ENCODE data around the gene CYGB. TPM values are rescaled to one million over a fixed set of nuclear protein-coding genes. Genes with fewer than 3 reads are reported as not detected.

Gene CYGB
- total and polyA plus RNA-seq, 2 of the 13 experiments (the other 11 are each of a cell fraction or from before 2014, with no cell fraction given), result 18.9 to 27.1 TPM

GRCh38 chr17:76556765-76557367 lies 19.4 kb upstream of the CYGB start (continued):
- TF ChIP-seq ZNF850 (CRISPR knock-in tag; conservative IDR thresholded peaks at IDR 0.05) (0 out of 2 replicates have a peak, but pooled peaks have one; percentile 80), KDM4B (CRISPR knock-in tag; IDR thresholded peaks at IDR 0.05) (no peak), SIN3A (IDR thresholded peaks at IDR 0.05; ENCODE audit: borderline replicate concordance, low read depth, low read length) (no peak), ZNF557 (CRISPR knock-in tag; IDR thresholded peaks at IDR 0.05) (peak; percentile 58), KDM1A (CRISPR knock-in tag; IDR thresholded peaks at IDR 0.05) (peak; percentile 83; the same call in 1 of the 2 replicates), KDM2A (CRISPR knock-in tag; IDR thresholded peaks at IDR 0.05; ENCODE audit: borderline replicate concordance, low read depth) (no peak), MAFF (IDR thresholded peaks at IDR 0.05; ENCODE audit: low read depth, low read length) (no peak), MXI1 (IDR thresholded peaks at IDR 0.05; ENCODE audit: borderline replicate concordance, low read depth, low read length) (no peak), HMG20B (CRISPR knock-in tag; conservative IDR thresholded peaks at IDR 0.05) (no peak; the same call in 1 of the 2 replicates), DDIT3 (CRISPR knock-in tag; IDR thresholded peaks at IDR 0.05) (no peak), ZNF253 (CRISPR knock-in tag; IDR thresholded peaks at IDR 0.05; ENCODE audit: borderline replicate concordance) (0 out of 2 replicates have a peak, but pooled peaks have one; percentile 16), REL (CRISPR knock-in tag; conservative IDR thresholded peaks at IDR 0.05) (no peak), ZMYM2 (CRISPR knock-in tag; IDR thresholded peaks at IDR 0.05) (0 out of 2 replicates have a peak, but pooled peaks have one; percentile 28), LCORL (IDR thresholded peaks at IDR 0.05) (no peak), LCORL (CRISPR knock-in tag; IDR thresholded peaks at IDR 0.05) (no peak), ARNTL (CRISPR knock-in tag; IDR thresholded peaks at IDR 0.05) (no peak), SMAD1 (CRISPR knock-in tag; IDR thresholded peaks at IDR 0.05; ENCODE audit: borderline replicate concordance, low read depth) (no peak)
- TF ChIP-seq, protein P1, sequence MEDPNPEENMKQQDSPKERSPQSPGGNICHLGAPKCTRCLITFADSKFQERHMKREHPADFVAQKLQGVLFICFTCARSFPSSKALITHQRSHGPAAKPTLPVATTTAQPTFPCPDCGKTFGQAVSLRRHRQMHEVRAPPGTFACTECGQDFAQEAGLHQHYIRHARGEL (CRISPR knock-in tag; IDR thresholded peaks at IDR 0.05), result no peak
- TF ChIP-seq, protein P2, sequence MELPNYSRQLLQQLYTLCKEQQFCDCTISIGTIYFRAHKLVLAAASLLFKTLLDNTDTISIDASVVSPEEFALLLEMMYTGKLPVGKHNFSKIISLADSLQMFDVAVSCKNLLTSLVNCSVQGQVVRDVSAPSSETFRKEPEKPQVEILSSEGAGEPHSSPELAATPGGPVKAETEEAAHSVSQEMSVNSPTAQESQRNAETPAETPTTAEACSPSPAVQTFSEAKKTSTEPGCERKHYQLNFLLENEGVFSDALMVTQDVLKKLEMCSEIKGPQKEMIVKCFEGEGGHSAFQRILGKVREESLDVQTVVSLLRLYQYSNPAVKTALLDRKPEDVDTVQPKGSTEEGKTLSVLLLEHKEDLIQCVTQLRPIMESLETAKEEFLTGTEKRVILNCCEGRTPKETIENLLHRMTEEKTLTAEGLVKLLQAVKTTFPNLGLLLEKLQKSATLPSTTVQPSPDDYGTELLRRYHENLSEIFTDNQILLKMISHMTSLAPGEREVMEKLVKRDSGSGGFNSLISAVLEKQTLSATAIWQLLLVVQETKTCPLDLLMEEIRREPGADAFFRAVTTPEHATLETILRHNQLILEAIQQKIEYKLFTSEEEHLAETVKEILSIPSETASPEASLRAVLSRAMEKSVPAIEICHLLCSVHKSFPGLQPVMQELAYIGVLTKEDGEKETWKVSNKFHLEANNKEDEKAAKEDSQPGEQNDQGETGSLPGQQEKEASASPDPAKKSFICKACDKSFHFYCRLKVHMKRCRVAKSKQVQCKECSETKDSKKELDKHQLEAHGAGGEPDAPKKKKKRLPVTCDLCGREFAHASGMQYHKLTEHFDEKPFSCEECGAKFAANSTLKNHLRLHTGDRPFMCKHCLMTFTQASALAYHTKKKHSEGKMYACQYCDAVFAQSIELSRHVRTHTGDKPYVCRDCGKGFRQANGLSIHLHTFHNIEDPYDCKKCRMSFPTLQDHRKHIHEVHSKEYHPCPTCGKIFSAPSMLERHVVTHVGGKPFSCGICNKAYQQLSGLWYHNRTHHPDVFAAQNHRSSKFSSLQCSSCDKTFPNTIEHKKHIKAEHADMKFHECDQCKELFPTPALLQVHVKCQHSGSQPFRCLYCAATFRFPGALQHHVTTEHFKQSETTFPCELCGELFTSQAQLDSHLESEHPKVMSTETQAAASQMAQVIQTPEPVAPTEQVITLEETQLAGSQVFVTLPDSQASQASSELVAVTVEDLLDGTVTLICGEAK (IDR thresholded peaks at IDR 0.05), result no peak
- TF ChIP-seq, protein P2 (CRISPR knock-in tag; IDR thresholded peaks at IDR 0.05), result no peak
- TF ChIP-seq, protein P3, sequence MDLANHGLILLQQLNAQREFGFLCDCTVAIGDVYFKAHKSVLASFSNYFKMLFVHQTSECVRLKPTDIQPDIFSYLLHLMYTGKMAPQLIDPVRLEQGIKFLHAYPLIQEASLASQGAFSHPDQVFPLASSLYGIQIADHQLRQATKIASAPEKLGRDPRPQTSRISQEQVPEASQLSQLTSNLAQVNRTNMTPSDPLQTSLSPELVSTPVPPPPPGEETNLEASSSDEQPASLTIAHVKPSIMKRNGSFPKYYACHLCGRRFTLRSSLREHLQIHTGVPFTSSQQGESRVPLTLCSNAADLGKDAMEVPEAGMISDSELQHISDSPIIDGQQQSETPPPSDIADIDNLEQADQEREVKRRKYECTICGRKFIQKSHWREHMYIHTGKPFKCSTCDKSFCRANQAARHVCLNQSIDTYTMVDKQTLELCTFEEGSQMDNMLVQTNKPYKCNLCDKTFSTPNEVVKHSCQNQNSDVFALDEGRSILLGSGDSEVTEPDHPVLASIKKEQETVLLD (CRISPR knock-in tag; IDR thresholded peaks at IDR 0.05; ENCODE audit: low read depth), result no peak
